Hepatocyte (in vitro differentiated cells): ENCODE data around the gene TNNI3K.

Experiments used
- CTCF ChIP-seq: fragments of 200-600 bp; sonication (generic); IDR thresholded peaks from 2 replicates; pipeline ENCODE4 v1.5.1; 2016; ENCODE audit warnings: antibody characterized with exemption, mild to moderate bottlenecking; ENCODE audit not compliant: poor library complexity
- EZH2 ChIP-seq: fragments of 200-600 bp; sonication (generic); IDR thresholded peaks from 2 replicates; pipeline ENCODE4 v1.6.1; 2016; ENCODE audit warnings: antibody characterized with exemption, mild to moderate bottlenecking, borderline replicate concordance

GRCh38 chr1:74590288-74590687 is 355.1 kb downstream of the TNNI3K start:
- TF ChIP-seq EZH2 (no peak), CTCF (no peak)
